Chondrocyte (in vitro differentiated cells): ENCODE data around the gene GREM1. TPM values are rescaled to one million over a fixed set of nuclear protein-coding genes. Genes with fewer than 3 reads are reported as not detected.

Source experiments
- DNase-seq: peaks from one replicate; pipeline ENCODE4 v3.0.0; 2021; ENCODE audit warnings: mixed read lengths, low spot score
- H3K27ac Mint-ChIP-seq: one replicate; pipeline ENCODE4 v1.8.0; 2021; ENCODE audit warnings: mild to moderate bottlenecking, moderate library complexity, mixed read lengths; ENCODE audit not compliant: unreplicated experiment
- H3K27me3 Mint-ChIP-seq: 2 replicates; pipeline ENCODE4 v1.8.0; 2021; ENCODE audit warnings: low read depth, mixed read lengths
- H3K36me3 Mint-ChIP-seq: 2 replicates; pipeline ENCODE4 v1.8.0; 2021; ENCODE audit warnings: low read depth, mixed read lengths
- H3K4me1 Mint-ChIP-seq: 2 replicates; pipeline ENCODE4 v1.8.0; 2021; ENCODE audit warnings: low read depth, mild to moderate bottlenecking, mixed read lengths
- H3K4me3 Mint-ChIP-seq: one replicate; pipeline ENCODE4 v1.8.0; 2021; ENCODE audit warnings: mild to moderate bottlenecking, moderate library complexity, mixed read lengths; ENCODE audit not compliant: unreplicated experiment
- H3K9me3 Mint-ChIP-seq: 2 replicates; pipeline ENCODE4 v1.8.0; 2021; ENCODE audit warnings: low read depth, mixed read lengths
- total RNA-seq: library from RNA; stranded (reverse); gene quantifications from 3 replicates; pipeline ENCODE4 v1.2.1, GENCODE V29; 2021
- TF ChIP-seq, protein P1 (sequence below): fragments of 200-600 bp; sonication (generic); IDR thresholded peaks from 2 replicates; pipeline ENCODE4 v1.5.0; 2021; ENCODE audit warnings: antibody characterized with exemption, mild to moderate bottlenecking, moderate library complexity

Gene GREM1
- total RNA-seq, 1 donor from 2014 or later = 142 TPM

DNA sequence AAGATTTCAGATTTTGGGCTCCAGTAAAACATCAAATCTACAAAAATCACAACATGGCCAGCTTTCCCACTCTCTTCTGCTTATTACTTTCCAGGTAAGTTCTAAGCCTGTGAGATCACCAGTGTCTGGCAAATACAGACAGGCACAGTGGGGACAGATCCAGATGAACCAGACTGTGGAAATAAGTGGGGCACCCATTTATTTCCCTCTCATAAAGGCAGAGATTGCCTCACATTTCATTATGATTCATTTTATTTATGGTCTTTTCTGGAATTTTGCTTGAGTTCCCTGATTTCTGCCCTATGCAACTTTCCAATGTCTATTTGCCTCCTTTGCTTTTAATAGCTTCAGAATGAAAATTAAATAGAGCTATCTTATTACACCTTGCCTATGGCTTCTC is 66.8 kb downstream of the GREM1 start:
- H3K9me3 Mint-ChIP-seq = no peaks in the 10 kb centered on the region
- peaks cover 10% of the 10 kb centered on the region for H3K4me1 Mint-ChIP-seq
- no peaks in the 10 kb centered on the region for H3K27me3 Mint-ChIP-seq
- no peaks in the 10 kb centered on the region for H3K36me3 Mint-ChIP-seq
- TF ChIP-seq, protein P1, sequence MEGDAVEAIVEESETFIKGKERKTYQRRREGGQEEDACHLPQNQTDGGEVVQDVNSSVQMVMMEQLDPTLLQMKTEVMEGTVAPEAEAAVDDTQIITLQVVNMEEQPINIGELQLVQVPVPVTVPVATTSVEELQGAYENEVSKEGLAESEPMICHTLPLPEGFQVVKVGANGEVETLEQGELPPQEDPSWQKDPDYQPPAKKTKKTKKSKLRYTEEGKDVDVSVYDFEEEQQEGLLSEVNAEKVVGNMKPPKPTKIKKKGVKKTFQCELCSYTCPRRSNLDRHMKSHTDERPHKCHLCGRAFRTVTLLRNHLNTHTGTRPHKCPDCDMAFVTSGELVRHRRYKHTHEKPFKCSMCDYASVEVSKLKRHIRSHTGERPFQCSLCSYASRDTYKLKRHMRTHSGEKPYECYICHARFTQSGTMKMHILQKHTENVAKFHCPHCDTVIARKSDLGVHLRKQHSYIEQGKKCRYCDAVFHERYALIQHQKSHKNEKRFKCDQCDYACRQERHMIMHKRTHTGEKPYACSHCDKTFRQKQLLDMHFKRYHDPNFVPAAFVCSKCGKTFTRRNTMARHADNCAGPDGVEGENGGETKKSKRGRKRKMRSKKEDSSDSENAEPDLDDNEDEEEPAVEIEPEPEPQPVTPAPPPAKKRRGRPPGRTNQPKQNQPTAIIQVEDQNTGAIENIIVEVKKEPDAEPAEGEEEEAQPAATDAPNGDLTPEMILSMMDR = no peak
- DNase-seq = no peak
- no peak overlapping the region for H3K27ac Mint-ChIP-seq
- no peak overlapping the region for H3K4me3 Mint-ChIP-seq

DNA sequence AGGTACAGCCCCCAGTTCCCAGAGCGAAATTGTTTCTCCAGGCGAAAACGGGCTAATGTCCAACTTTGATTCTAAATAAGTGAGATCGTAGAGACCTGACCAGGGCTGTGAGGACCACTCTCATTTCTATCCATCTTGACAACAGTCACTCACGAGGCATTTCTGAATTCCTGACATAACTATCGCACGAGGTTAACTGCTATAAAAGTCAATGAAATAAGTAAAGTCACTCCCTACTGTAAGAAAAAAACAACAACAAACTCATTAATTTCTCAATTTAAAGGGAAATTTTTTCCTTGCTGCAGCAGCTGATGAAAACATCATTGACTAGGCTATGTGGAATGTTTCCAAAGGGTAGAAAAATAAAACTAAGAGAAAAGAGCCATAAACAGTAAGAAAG is 69.1 kb downstream of the GREM1 start:
- no peak overlapping the region for H3K4me3 Mint-ChIP-seq
- no peaks in the 10 kb centered on the region for H3K27me3 Mint-ChIP-seq
- peaks cover 2% of the 10 kb centered on the region for H3K36me3 Mint-ChIP-seq
- TF ChIP-seq, protein P1 = no peak
- H3K4me1 Mint-ChIP-seq = peaks cover 20% of the 10 kb centered on the region
- H3K27ac Mint-ChIP-seq = peak overlapping the region; percentile 66
- H3K9me3 Mint-ChIP-seq = peaks cover 3% of the 10 kb centered on the region
- DNase-seq = no peak

DNA sequence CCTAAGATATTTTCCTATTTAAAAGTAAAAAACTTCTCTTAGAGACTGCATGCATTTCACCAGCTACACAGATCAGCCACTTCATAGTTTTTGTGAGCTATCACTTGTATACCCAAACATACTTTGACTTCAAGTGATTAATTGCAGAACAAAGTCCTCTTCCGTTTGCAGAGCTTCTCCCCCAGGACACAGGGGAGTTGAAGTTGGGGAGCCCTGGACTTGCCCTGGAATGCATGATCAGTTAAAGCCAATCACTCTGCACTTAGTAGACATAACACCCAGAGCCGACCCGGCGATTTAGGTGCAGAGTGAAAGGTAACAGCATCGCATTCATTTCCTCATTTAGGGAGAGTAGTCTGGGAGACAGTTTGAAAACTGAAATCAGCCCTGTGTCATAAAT is 70.1 kb downstream of the GREM1 start:
- H3K4me1 Mint-ChIP-seq = peaks cover 19% of the 10 kb centered on the region
- no peak overlapping the region for H3K27ac Mint-ChIP-seq
- no peak overlapping the region for H3K4me3 Mint-ChIP-seq
- H3K36me3 Mint-ChIP-seq = peaks cover 2% of the 10 kb centered on the region
- peaks cover 3% of the 10 kb centered on the region for H3K9me3 Mint-ChIP-seq
- H3K27me3 Mint-ChIP-seq = no peaks in the 10 kb centered on the region
- no peak for DNase-seq
- TF ChIP-seq, protein P1 = no peak

DNA sequence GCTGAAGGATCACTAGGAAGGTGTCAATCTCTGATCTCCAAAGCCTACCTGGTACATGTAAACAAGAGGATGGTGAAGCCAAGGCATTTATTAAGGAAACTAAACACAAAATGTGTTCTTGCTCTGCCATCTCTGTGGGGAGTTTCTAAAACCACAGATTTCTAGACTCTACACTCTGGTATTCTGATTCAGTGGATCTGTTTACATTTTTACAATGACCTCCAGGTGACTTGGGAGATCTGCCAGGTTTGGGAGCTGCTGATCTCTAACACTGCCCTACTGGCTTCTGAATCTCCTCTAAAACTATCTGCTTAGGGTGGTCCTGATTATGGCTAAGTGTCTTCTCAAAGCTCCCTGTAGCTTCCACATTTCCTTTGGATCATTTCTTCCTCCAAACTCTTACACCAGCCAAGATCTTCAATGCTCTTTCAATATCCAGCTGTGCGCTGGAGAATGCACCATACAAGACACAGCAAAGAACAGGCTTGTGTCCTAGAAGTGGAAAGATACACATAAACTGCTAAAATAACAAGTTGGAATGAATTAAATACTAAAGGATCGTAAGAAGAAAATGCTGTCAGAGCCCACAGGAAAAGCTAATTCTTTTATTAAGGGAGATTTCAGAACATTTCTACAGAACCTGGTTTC is 72.7 kb downstream of the GREM1 start:
- no peak overlapping the region for H3K4me3 Mint-ChIP-seq
- no peak for DNase-seq
- no peak overlapping the region for H3K27ac Mint-ChIP-seq
- H3K9me3 Mint-ChIP-seq = peaks cover 3% of the 10 kb centered on the region
- H3K4me1 Mint-ChIP-seq = peaks cover 19% of the 10 kb centered on the region
- no peaks in the 10 kb centered on the region for H3K27me3 Mint-ChIP-seq
- H3K36me3 Mint-ChIP-seq = peaks cover 2% of the 10 kb centered on the region
- TF ChIP-seq, protein P1 = no peak

DNA sequence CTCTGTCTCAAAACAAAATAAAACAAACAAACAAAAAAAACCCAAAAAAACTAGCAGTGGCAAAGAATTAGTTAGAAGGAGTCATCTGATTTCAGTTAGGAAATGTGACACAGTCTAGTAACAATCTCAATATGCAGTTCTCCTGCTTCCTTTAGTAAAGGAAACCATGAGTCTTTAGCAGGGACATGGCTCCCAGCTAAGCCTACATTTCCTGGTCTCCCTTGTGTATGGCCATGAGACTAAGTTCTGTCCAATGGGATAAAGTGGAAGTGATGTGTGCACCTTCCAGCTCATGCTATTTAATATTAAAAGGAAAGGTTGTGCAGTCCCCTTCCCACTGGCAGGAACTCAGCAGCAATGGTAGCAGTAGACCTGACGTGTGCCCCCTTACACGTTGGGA is 74.6 kb downstream of the GREM1 start:
- TF ChIP-seq, protein P1 = no peak
- Mint-ChIP-seq H3K36me3 (peaks cover 2% of the 10 kb centered on the region), H3K27ac (no peak overlapping the region), H3K4me1 (peaks cover 12% of the 10 kb centered on the region), H3K4me3 (no peak overlapping the region), H3K27me3 (no peaks in the 10 kb centered on the region), H3K9me3 (peaks cover 3% of the 10 kb centered on the region)
- DNase-seq = no peak

Other genes with a start within 250 kb of the GREM1 start
- gene GOLGA8N, start 124.5 kb upstream of the GREM1 start, total RNA-seq = 6.8 to 17.8 TPM (median 7.8 TPM) in 3 replicates
- gene ARHGAP11A, start 102.5 kb upstream of the GREM1 start, total RNA-seq = 14.5 to 16.3 TPM (median 14.7 TPM) in 3 replicates
- 1.3 to 2.6 TPM (median 2.5 TPM) in 3 replicates for gene SCG5, start 76.3 kb upstream of the GREM1 start, total RNA-seq